Type B pancreatic cell (in vitro differentiated cells): ENCODE results near the gene PDS5A. TPM values are rescaled to one million over a fixed set of nuclear protein-coding genes. Genes with fewer than 3 reads are reported as not detected.
"Not testable (repeated sequence)": the region's sequence is repeated elsewhere in the genome, so short reads cannot be mapped to it uniquely, and the experiment has no call there.

Source experiments
- DNase-seq: peaks from one replicate; pipeline ENCODE4 v3.0.0; 2021; ENCODE audit warnings: mixed read lengths; ENCODE audit not compliant: unreplicated experiment; ENCODE audit errors: extremely low spot score
- H3K27ac Mint-ChIP-seq: 2 replicates; pipeline ENCODE4 v1.8.0; 2021; ENCODE audit warnings: mild to moderate bottlenecking, mixed read lengths
- H3K27me3 Mint-ChIP-seq: 2 replicates; pipeline ENCODE4 v1.8.0; 2021; ENCODE audit warnings: mixed read lengths
- H3K36me3 Mint-ChIP-seq: 2 replicates; pipeline ENCODE4 v1.8.0; 2021; ENCODE audit warnings: mixed read lengths
- H3K4me1 Mint-ChIP-seq: one replicate; pipeline ENCODE4 v1.8.0; 2021; ENCODE audit warnings: mixed read lengths; ENCODE audit not compliant: unreplicated experiment
- H3K4me3 Mint-ChIP-seq: 2 replicates; pipeline ENCODE4 v1.8.0; 2021; ENCODE audit warnings: mild to moderate bottlenecking, mixed read lengths
- H3K9me3 Mint-ChIP-seq: 2 replicates; pipeline ENCODE4 v1.8.0; 2021; ENCODE audit warnings: mixed read lengths
- total RNA-seq: library from RNA; stranded (reverse); gene quantifications from 2 replicates; pipeline ENCODE4 v1.2.1, GENCODE V29; 2021; ENCODE audit warnings: low replicate concordance
- TF ChIP-seq, protein P1 (sequence below): fragments of 200-600 bp; sonication (generic); conservative IDR thresholded peaks from 2 replicates; pipeline ENCODE4 v1.5.0; 2021; ENCODE audit warnings: antibody characterized with exemption, mild to moderate bottlenecking

Gene PDS5A
- total RNA-seq, 1 donor from 2014 or later = 73.3 TPM

DNA sequence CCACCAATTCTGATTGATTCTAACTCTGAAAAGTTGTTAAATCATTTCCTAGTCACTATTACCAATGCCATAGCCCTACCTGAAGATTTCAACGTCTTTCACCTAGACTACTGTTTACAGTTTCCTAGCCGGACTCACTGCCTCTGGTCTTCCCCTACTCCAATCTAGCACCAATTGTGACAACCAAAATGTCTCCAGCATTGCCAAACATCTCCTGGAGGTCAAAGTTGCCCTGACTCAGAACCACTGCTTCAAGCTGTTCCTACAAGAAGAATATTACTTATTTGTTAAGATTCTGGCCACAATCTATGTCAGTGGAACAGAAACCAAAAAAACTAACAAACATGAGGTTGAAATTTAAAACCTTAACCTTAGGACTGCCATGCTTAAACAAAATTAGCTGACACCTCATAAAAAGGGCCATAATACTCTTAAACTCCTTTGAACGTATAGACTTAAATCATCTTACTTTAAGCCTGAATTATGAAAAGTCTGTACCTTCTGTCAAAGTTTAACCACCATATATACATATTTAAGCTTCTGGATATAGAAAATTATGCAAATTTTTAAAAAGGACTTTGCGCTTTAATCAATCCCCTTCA, 2.1 kb downstream of the PDS5A start:
- DNase-seq = no peak
- H3K27me3 Mint-ChIP-seq = no peaks in the 10 kb centered on the region
- peaks cover 29% of the 10 kb centered on the region for H3K36me3 Mint-ChIP-seq
- peak overlapping the region; percentile 96 for H3K4me3 Mint-ChIP-seq
- peaks cover 21% of the 10 kb centered on the region for H3K4me1 Mint-ChIP-seq
- no peaks in the 10 kb centered on the region for H3K9me3 Mint-ChIP-seq
- TF ChIP-seq, protein P1, sequence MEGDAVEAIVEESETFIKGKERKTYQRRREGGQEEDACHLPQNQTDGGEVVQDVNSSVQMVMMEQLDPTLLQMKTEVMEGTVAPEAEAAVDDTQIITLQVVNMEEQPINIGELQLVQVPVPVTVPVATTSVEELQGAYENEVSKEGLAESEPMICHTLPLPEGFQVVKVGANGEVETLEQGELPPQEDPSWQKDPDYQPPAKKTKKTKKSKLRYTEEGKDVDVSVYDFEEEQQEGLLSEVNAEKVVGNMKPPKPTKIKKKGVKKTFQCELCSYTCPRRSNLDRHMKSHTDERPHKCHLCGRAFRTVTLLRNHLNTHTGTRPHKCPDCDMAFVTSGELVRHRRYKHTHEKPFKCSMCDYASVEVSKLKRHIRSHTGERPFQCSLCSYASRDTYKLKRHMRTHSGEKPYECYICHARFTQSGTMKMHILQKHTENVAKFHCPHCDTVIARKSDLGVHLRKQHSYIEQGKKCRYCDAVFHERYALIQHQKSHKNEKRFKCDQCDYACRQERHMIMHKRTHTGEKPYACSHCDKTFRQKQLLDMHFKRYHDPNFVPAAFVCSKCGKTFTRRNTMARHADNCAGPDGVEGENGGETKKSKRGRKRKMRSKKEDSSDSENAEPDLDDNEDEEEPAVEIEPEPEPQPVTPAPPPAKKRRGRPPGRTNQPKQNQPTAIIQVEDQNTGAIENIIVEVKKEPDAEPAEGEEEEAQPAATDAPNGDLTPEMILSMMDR = no peak
- peak overlapping the region; percentile 93 for H3K27ac Mint-ChIP-seq

DNA sequence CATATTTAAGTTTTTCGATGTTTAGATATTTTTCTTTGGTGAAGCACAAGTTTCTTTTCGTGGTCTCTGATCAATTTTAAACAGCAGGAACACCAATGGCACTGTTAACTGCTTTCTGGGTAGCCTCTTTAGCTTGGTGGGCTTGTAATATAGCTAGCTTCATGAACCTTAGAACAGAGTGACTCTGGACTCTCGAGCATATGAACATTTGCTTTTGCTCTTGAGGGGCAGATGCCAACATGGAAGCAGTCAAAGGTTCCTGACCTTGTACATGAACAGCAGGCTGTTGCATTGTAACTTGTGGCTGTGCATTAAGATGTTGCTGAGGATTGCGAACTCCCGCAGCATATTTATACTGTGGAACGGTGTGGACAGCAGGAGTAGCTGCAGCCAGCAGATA, 4.7 kb downstream of the PDS5A start:
- H3K36me3 Mint-ChIP-seq = peaks cover 37% of the 10 kb centered on the region
- not testable (repeated sequence) for H3K9me3 Mint-ChIP-seq, H3K27me3 Mint-ChIP-seq, DNase-seq
- H3K4me1 Mint-ChIP-seq = peaks cover 21% of the 10 kb centered on the region
- H3K4me3 Mint-ChIP-seq = peak overlapping the region; percentile 61
- H3K27ac Mint-ChIP-seq = peak overlapping the region; percentile 59

DNA sequence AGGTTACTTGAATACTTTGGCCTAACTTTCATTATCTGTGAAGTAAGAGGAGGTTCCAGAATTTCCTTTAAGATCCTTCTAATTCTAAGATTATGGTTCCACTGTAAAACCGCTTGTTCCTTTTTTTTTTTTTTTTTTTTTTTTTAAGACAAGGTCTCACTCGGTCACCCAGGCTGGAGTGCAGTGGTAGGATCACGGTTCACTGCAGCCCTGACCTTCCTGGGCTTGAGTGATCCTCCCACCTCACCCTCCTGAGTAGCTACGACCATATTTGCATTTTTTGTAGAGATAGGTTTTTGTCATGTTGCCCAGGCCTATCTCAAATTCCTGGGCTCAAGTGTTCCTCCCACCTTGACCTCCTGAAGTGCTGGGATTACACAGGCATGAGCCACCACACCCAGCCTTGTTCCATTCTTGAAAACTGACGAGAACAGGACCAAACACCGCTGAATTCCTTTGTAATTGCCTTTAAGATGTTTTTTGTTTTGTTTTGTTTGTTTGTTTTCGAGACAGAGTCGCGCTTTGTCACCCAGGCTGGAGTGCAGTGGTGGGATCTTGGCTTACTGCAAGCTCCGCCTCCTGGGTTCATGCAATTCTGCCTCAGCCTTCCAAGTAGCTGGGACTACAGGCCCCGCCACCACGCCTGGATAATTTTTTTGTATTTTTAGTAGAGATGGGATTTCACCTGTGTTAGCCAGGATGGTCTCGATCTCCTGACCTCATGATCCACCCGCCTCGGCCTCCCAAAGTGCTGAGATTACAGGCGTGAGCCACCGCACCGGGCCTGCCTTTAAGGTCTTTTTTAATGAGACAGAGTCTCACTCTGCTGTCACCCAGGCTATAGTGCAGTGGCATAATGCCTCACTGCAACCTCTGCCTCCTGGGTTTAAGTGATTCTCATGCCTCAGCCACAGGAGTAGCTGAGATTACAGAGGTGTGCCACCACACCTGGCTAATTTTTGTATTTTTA, 6.8 kb downstream of the PDS5A start:
- H3K4me3 Mint-ChIP-seq = no peak overlapping the region
- H3K4me1 Mint-ChIP-seq = peaks cover 16% of the 10 kb centered on the region
- H3K36me3 Mint-ChIP-seq = peaks cover 36% of the 10 kb centered on the region

DNA sequence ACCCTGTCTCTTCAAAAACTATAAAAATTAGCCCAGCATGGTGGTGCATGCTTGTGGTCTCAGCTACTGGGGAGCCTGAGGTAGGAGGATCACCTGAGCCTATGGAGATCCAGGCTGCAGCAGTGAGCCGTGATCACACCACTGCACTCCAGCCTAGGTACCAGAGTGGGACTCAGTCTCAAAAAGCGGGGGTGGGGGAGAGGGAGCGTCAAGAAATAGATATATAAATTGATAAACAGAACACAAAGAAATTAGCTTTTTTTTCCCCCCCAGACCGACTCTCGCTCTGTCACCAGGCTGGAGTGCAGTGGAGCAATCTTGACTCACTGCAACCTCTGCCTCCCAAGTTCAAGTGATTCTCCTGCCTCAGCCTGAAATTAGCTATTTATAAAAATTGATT, 14.1 kb downstream of the PDS5A start:
- Mint-ChIP-seq H3K4me3 (no peak overlapping the region), H3K4me1 (no peaks in the 10 kb centered on the region), H3K27ac (no peak overlapping the region), H3K27me3 (no peaks in the 10 kb centered on the region), H3K36me3 (peaks cover 12% of the 10 kb centered on the region), H3K9me3 (no peaks in the 10 kb centered on the region)
- TF ChIP-seq, protein P1 = no peak
- no peak for DNase-seq

More for the DNA sequence above, 6.8 kb downstream of the PDS5A start:
- Mint-ChIP-seq H3K27ac (peak overlapping the region; percentile 69), H3K9me3 (no peaks in the 10 kb centered on the region), H3K27me3 (no peaks in the 10 kb centered on the region)
- TF ChIP-seq, protein P1 = no peak
- no peak for DNase-seq

DNA sequence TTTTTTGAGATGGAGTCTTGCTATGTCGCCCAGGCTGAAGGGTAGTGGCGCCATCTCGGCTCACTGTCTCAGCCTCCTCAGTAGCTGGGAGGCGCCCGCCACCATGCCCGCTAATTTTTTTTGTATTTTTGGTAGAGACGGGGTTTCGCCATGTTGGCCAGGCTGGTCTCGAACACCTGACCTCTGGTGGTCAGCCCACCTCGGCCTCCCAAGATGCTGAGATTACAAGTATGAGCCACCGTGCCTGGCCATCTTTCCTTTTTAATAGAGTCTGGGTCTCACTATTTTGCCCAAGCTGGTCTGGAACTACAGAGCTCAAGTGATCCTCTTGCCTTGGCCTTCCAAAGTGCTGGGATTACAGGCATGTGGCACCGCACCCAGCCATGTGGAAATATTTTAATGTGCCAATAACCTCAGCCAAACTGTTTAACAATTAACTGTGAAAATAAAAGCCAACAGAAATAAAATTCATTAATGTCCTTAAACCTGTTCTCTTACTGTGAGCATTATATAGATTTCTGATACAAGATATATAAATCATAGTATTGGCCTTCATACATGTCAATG, 16.3 kb downstream of the PDS5A start:
- TF ChIP-seq, protein P1 = no peak
- Mint-ChIP-seq H3K27me3 (no peaks in the 10 kb centered on the region), H3K36me3 (peaks cover 17% of the 10 kb centered on the region), H3K27ac (no peak overlapping the region), H3K9me3 (no peaks in the 10 kb centered on the region), H3K4me3 (no peak overlapping the region), H3K4me1 (no peaks in the 10 kb centered on the region)
- DNase-seq = no peak
